SK-N-MC (cell line): ENCODE results near the gene FBXO38.

Source experiments
- EZH2 ChIP-seq: fragments of 200-600 bp; sonication (generic); IDR thresholded peaks from one replicate; pipeline ENCODE4 v1.6.1; 2017; ENCODE audit warnings: antibody characterized with exemption
- POLR2AphosphoS5 ChIP-seq: IDR thresholded peaks from 2 replicates; pipeline ENCODE4 v1.6.1; 2012; ENCODE audit warnings: mild to moderate bottlenecking, low read depth, low read length, borderline replicate concordance

DNA sequence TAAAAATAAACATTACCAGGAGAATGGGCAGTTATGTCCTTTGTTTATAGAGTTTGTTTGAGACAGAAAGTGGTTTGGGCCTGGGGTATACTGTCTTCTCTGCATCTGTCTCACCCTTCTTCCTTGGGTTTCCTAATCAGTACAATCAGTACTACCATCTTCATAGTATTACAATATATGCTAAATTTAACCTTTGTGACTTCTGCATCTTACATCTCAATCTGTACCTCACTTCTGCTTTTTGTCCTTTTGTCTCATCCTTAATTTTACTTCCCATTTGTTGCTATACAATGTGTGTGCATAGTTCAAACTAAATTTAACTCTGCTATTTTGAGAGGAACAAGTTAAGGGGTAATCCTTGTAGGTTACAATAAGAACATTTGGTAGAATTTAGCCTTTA, 19.6 kb downstream of the FBXO38 start:
- TF ChIP-seq EZH2 (no peak), POLR2AphosphoS5 (no peak)
